K562 (cell line): ENCODE data around the gene PRRT2. TPM values are rescaled to one million over a fixed set of nuclear protein-coding genes. Genes with fewer than 3 reads are reported as not detected.

Experiments used
- ATAC-seq: fragments of 200-7000 bp; cut with Tn5 transposase; 3 replicates; pipeline ENCODE4 v1.9.1; 2020; ENCODE audit warnings: moderate library complexity
- BruUV-seq: library from RNA; stranded (reverse); fragments of 400-500 nt; replicated peaks from 2 replicates; lab custom pipeline; 2021; lab: Mats Ljungman, UMichigan
- CTCF ChIA-PET: fragments of 300-600 bp; formaldehyde crosslinking; extraction: SDS; loops from one replicate; lab custom pipeline; 2021; ENCODE audit warnings: low intra/inter-chr PET ratio; lab: Yijun Ruan, JAX
- POLR2A ChIA-PET: fragments of 300-600, 350-650 bp; sonication (Branson Sonifier 250); formaldehyde crosslinking; extraction: SDS; loops from one replicate; lab custom pipeline; 2021; ENCODE audit warnings: antibody characterized with exemption, inconsistent platforms; lab: Yijun Ruan, JAX
- DNase-seq, 4 experiments: peaks; one replicate each; pipeline versions ENCODE4 v3.0.0 to v3.0.0-alpha.2; 2011 to 2018; ENCODE audit warnings: low spot score in 3 of 4, mixed read lengths in 3 of 4; ENCODE audit errors: extremely low read depth in 1 of 4
- FAIRE-seq: peaks from 2 replicates; lab custom pipeline; 2011; peaks lifted over from hg19 to GRCh38; lab: Jason Lieb, UNC
- H2AFZ ChIP-seq: 2 replicates; pipeline ENCODE4 v1.6.0; 2011; ENCODE audit warnings: low read depth, low read length, control low read depth, inconsistent platforms
- H3K27ac ChIP-seq: fragments of 200-600 bp; 3 replicates; pipeline ENCODE4 v1.8.0; 2011; ENCODE audit warnings: low read depth, mild to moderate bottlenecking, control low read depth, inconsistent platforms, low read length, moderate library complexity, mixed read lengths; ENCODE audit errors: extremely low read depth
- H3K27me3 ChIP-seq, 2 experiments: fragments of 300-600 bp in 1 of 2; 2 replicates in 1 of 2; 3 replicates in 1 of 2; pipeline versions ENCODE4 v1.6.0 to v1.8.0; 2011; ENCODE audit warnings: inconsistent platforms in 2 of 2, low read length in 2 of 2, mild to moderate bottlenecking in 1 of 2, mixed read lengths in 1 of 2, moderate library complexity in 1 of 2; ENCODE audit not compliant: control insufficient read depth in 2 of 2, insufficient read depth in 2 of 2
- H3K36me3 ChIP-seq: fragments of 300-600 bp; 3 replicates; pipeline ENCODE4 v1.8.0; 2011; ENCODE audit warnings: mild to moderate bottlenecking, low read length, inconsistent platforms; ENCODE audit not compliant: control insufficient read depth, insufficient read depth
- H3K4me1 ChIP-seq, 2 experiments: fragments of 200-600 bp in 1 of 2; replicated peaks in 1 of 2; 2 replicates in 1 of 2; 3 replicates in 1 of 2; pipeline versions ENCODE4 v1.5.1 to v1.8.0; 2011; ENCODE audit warnings: inconsistent platforms in 2 of 2, low read length in 2 of 2, mild to moderate bottlenecking in 1 of 2, mixed read lengths in 1 of 2, moderate library complexity in 1 of 2; ENCODE audit not compliant: control insufficient read depth in 2 of 2, insufficient read depth in 2 of 2
- H3K4me2 ChIP-seq: 2 replicates; pipeline ENCODE4 v1.6.1; 2011; ENCODE audit warnings: low read length, control low read depth, inconsistent platforms, mixed read lengths; ENCODE audit not compliant: insufficient read depth
- H3K4me3 ChIP-seq: fragments of 200-600 bp; sonication (generic), shearing (Covaris generic); 2 replicates; pipeline ENCODE4 v1.5.1; 2016; ENCODE audit warnings: control low read depth, inconsistent platforms
- H3K79me2 ChIP-seq: fragments of 200-600 bp; 3 replicates; pipeline ENCODE4 v1.8.0; 2011; ENCODE audit warnings: low read length, inconsistent platforms; ENCODE audit not compliant: control insufficient read depth, insufficient read depth
- H3K9ac ChIP-seq, 2 experiments: 2 replicates each; pipeline versions ENCODE4 v1.6.0 to v1.6.1; 2011; ENCODE audit warnings: low read depth in 2 of 2, low read length in 2 of 2, control low read depth in 1 of 2, inconsistent platforms in 1 of 2, mild to moderate bottlenecking in 1 of 2, mixed read lengths in 1 of 2; ENCODE audit not compliant: insufficient read depth in 1 of 2
- H3K9me1 ChIP-seq: one replicate; pipeline ENCODE4 v1.6.0; 2011; ENCODE audit warnings: inconsistent platforms, mild to moderate bottlenecking, low read length, moderate library complexity; ENCODE audit not compliant: control insufficient read depth, insufficient read depth
- H3K9me3 ChIP-seq: replicated peaks from 2 replicates; pipeline ENCODE4 v1.5.1; 2011; ENCODE audit warnings: low read depth, low read length, inconsistent platforms; ENCODE audit not compliant: control insufficient read depth, insufficient read depth
- H4K20me1 ChIP-seq: replicated peaks from 2 replicates; pipeline ENCODE4 v1.6.1; 2011; ENCODE audit warnings: low read length, inconsistent platforms, mixed read lengths; ENCODE audit not compliant: control insufficient read depth, insufficient read depth
- ATF7 ChIP-seq: fragments of 450-650 bp; IDR thresholded peaks from 2 replicates; pipeline ENCODE4 v1.7.1; 2014; ENCODE audit warnings: mild to moderate bottlenecking, moderate library complexity
- EGR1 ChIP-seq: fragments of 450-650 bp; conservative IDR thresholded peaks from 2 replicates; pipeline ENCODE4 v1.6.1; 2017; ENCODE audit warnings: mild to moderate bottlenecking
- ERF ChIP-seq: fragments of 450-650 bp; formaldehyde crosslinking; IDR thresholded peaks from 2 replicates; pipeline ENCODE4 v1.4.0; 2020; ENCODE audit warnings: mild to moderate bottlenecking, mixed read lengths
- KDM5B ChIP-seq: fragments of 200-600 bp; sonication (generic); IDR thresholded peaks from 2 replicates; pipeline ENCODE4 v1.6.1; 2012; ENCODE audit warnings: low read depth, mild to moderate bottlenecking, moderate library complexity, low read length, control low read depth, inconsistent platforms; ENCODE audit not compliant: insufficient replicate concordance
- PRDM10 ChIP-seq: fragments of 450-650 bp; IDR thresholded peaks from 2 replicates; pipeline ENCODE4 v1.6.1; 2018; ENCODE audit not compliant: partially characterized antibody
- RB1 ChIP-seq: fragments of 450-650 bp; IDR thresholded peaks from 2 replicates; pipeline ENCODE4 v1.6.1; 2017; ENCODE audit warnings: low read depth, mild to moderate bottlenecking
- SPI1 ChIP-seq: IDR thresholded peaks from 2 replicates; pipeline ENCODE4 v1.6.1; 2011; ENCODE audit warnings: low read depth, low read length, control low read depth, borderline replicate concordance
- SRSF7 ChIP-seq: fragments of 200-400 bp; formaldehyde crosslinking; optimal IDR thresholded peaks from 2 replicates; pipeline ENCODE3; 2017; ENCODE audit warnings: mild to moderate bottlenecking, low read depth, low read length
- TAF7 ChIP-seq: fragments of 450-650 bp; IDR thresholded peaks from 2 replicates; pipeline ENCODE4 v1.6.1; 2016; ENCODE audit warnings: missing genetic modification characterization, missing compliant biosample characterization
- YY1 ChIP-seq, 3 experiments: IDR thresholded peaks; 2 replicates each; pipeline ENCODE4 v1.6.1; 2011; ENCODE audit warnings: low read length in 2 of 3, mild to moderate bottlenecking in 2 of 3, moderate library complexity in 2 of 3, borderline replicate concordance in 1 of 3, control low read depth in 1 of 3, low read depth in 1 of 3; ENCODE audit not compliant: insufficient read depth in 3 of 3, insufficient replicate concordance in 2 of 3, control insufficient read depth in 1 of 3, insufficient read length in 1 of 3; ENCODE audit errors: extremely low read depth in 1 of 3
- WGBS: fragments of 100-300 bp; shearing (Covaris generic); methylation state at CpG from one replicate; pipeline ENCODE4 v1.1.6; 2016; ENCODE audit warnings: low coverage, mixed read lengths; ENCODE audit not compliant: insufficient coverage; ENCODE audit errors: missing lambda C conversion rate; 5-methylcytosine and 5-hydroxymethylcytosine counted together
- in situ Hi-C: fragments of 300-500 bp; cut with MboI; formaldehyde crosslinking; loops from 4 replicates; pipeline ENCODE4 v1.15.0; 2018; ENCODE audit warnings: inconsistent platforms, mixed read lengths
- intact Hi-C: fragments of 100-400 bp; cut with micrococcal nuclease; formaldehyde crosslinking; loops from 2 replicates; pipeline ENCODE4 v1.14.2; 2022
- polyA plus RNA-seq, 8 experiments: library from polyadenylated mRNA; depleted of rRNA in 4 of 8; stranded (reverse) in 5 of 8; unstranded in 3 of 8; fragments of >200 nt; fragmentation: Nextera tagmentation in 2 of 8; fragmentation: Illumina TruSeq in 1 of 8; extraction: Ambion mirVana in 2 of 8; extraction: Trizol in 1 of 8; gene quantifications; 2 replicates each; pipeline versions ENCODE4 v1.2.1 to v1.2.3, GENCODE V29; 2011 to 2014; ENCODE audit warnings: inconsistent platforms in 1 of 8, missing spikeins in 1 of 8
- total RNA-seq, 7 experiments: library from RNA; depleted of rRNA in 6 of 7; stranded (reverse); fragments of >200 nt in 6 of 7; fragmentation: Illumina TruSeq in 2 of 7; extraction: Trizol in 2 of 7; gene quantifications; 2 replicates each; pipeline versions ENCODE4 v1.2.1 to v1.2.3, GENCODE V29; 2011 to 2021; ENCODE audit warnings: low replicate concordance in 1 of 7
- TF ChIP-seq, protein P1 (sequence below): fragments of 200-800 bp; sonication (Bioruptor generic); IDR thresholded peaks from 2 replicates; pipeline ENCODE4 v1.6.1; 2017; ENCODE audit warnings: missing genetic modification characterization, missing compliant biosample characterization
- TF ChIP-seq, protein P2 (sequence below), 3 experiments: fragments of 200-800 bp in 1 of 3; sonication (Bioruptor generic) in 1 of 3; sonication (generic) in 1 of 3; formaldehyde crosslinking in 1 of 3; IDR thresholded peaks; 2 replicates each; pipeline versions ENCODE4 v1.6.1 to v1.8.0; 2016 to 2022; ENCODE audit warnings: mild to moderate bottlenecking in 2 of 3, missing compliant biosample characterization in 2 of 3, missing genetic modification characterization in 2 of 3, missing genetic modification reagents in 1 of 3

Gene PRRT2
- total and polyA plus RNA-seq, 9 of the 15 experiments (the other 6 are each of a cell fraction or from before 2014, with no cell fraction given): 0.11 to 1.0 (median 0.42) TPM; not detected in 2

GRCh38 chr16:29809850-29810698 is 1.9 kb upstream of the PRRT2 start:
- Histone ChIP-seq H3K9me1 (no peaks in the 10 kb centered on the region), H3K4me3 (peak overlapping the region; percentile 60), H3K9ac (peak overlapping the region; percentile 30 to 100; a peak in 3 of 4 replicates), H3K27ac (peak overlapping the region; percentile 88), H3K4me1 (peaks cover 40 to 83% of the 10 kb centered on the region in 2 experiments), H3K27me3 (no peaks in the 10 kb centered on the region), H3K79me2 (peaks cover 40% of the 10 kb centered on the region), H3K36me3 (peaks cover 36% of the 10 kb centered on the region), H3K4me2 (peak overlapping the region; percentile 91), H4K20me1 (peaks cover 23% of the 10 kb centered on the region; the same call in 1 of the 2 replicates), H2AFZ (no peak overlapping the region), H3K9me3 (no peaks in the 10 kb centered on the region)
- 15% methylated on average over 15 of the region's 23 CpGs for WGBS
- CTCF ChIA-PET: no interaction called here
- FAIRE-seq: peak; percentile 75
- POLR2A ChIA-PET: interaction anchor here (0.7 to 1.3 kb wide), 5 partner anchors 8 to 110 kb away, joined by 3 to 4 read pairs (median 3); no protein-coding TSS in a partner anchor
- DNase-seq: peak in 2 of 4 experiments; percentile 53 to 65
- peak; percentile 2; the same call in 1 of the 3 replicates for ATAC-seq
- intact Hi-C loops: loop anchor here (10.0 kb wide), 1 partner anchor 215 kb away; the partner anchor contains the start of gene C16orf92
- in situ Hi-C loops: no loop called here
- BruUV-seq: no TSS peak
- TF ChIP-seq, protein P1, sequence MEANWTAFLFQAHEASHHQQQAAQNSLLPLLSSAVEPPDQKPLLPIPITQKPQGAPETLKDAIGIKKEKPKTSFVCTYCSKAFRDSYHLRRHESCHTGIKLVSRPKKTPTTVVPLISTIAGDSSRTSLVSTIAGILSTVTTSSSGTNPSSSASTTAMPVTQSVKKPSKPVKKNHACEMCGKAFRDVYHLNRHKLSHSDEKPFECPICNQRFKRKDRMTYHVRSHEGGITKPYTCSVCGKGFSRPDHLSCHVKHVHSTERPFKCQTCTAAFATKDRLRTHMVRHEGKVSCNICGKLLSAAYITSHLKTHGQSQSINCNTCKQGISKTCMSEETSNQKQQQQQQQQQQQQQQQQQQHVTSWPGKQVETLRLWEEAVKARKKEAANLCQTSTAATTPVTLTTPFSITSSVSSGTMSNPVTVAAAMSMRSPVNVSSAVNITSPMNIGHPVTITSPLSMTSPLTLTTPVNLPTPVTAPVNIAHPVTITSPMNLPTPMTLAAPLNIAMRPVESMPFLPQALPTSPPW (CRISPR knock-in tag): peak; percentile 54
- TF ChIP-seq TAF7 (tag): no peak
- peak; percentile 75 for TF ChIP-seq SPI1
- peak in 1 of 3 experiments; percentile 74 for TF ChIP-seq YY1 (IDR thresholded peaks at IDR 0.05; ENCODE audit: borderline replicate concordance in 1 of 3, control insufficient read depth in 1 of 3, extremely low read depth in 1 of 3, insufficient read depth in 3 of 3, insufficient read length in 1 of 3, insufficient replicate concordance in 2 of 3, low read depth in 1 of 3, low read length in 2 of 3)
- peak; percentile 19; the same call in 1 of the 2 replicates for TF ChIP-seq RB1
- TF ChIP-seq ATF7: no peak
- TF ChIP-seq KDM5B: peak; percentile 30
- TF ChIP-seq SRSF7: no peak
- TF ChIP-seq PRDM10: peak; percentile 80
- 0 out of 2 replicates have a peak, but pooled peaks have one; percentile 71 for TF ChIP-seq ERF
- TF ChIP-seq, protein P2, sequence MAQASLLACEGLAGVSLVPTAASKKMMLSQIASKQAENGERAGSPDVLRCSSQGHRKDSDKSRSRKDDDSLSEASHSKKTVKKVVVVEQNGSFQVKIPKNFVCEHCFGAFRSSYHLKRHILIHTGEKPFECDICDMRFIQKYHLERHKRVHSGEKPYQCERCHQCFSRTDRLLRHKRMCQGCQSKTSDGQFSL (CRISPR knock-in tag; IDR thresholded peaks at IDR 0.05): peak; percentile 30; the same call in 1 of the 2 replicates
- TF ChIP-seq, protein P2 (tag; IDR thresholded peaks at IDR 0.05): no peak
- TF ChIP-seq EGR1: peak; percentile 75
